ENCODE measurements around the gene ANTKMT. TPM values are rescaled to one million over a fixed set of nuclear protein-coding genes. Genes with fewer than 3 reads are reported as not detected.

The ANTKMT gene
- 30.9 TPM for total RNA-seq
- long read RNA-seq, partial matches to known transcripts = 0 of 3 reads
- long read RNA-seq, other reads (novel, unspliced or antisense) = 0 of 3 reads

- no peak for DNase-seq (ENCODE audit: low spot score)
Observed at GRCh38 chr16:720990-721764, at the start of gene ANTKMT. TSS of gene ANTKMT (plus strand) at chr16:721146. CDS start at chr16:721275, 129 bp downstream.

DNA sequence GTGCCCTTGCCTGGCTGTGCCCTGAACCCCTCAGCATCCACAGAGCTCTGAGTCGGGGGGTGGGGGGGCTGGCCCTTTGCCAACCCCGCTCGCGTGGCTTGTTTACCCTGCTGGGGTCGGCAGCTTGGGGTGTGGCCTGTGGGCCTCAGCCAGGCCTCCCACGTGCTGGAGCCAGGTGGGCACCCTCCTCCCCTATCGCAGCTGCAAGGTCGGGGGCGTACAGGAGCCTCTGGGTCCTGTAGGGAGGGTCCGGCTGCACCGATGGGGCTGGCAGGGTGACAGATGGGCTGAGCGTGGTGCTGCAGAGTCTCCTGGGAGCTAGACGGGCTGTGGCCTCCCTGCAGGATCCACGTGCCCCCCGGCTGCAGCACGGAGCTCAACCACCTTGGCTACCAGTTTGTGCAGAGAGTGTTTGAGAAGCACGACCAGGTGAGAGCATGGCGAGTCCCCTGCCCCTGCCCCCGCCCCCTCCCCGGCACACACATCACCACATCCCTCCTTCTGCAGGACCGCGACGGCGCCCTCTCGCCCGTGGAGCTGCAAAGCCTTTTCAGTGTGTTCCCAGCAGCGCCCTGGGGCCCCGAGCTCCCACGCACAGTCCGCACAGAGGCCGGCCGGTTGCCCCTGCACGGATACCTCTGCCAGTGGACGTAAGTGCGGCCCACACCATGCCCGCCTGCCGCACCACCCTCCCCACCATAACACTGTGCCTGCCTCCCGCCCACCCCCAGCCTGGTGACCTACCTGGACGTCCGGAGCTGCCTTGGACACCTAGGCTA lies 49.4 kb upstream of the ANTKMT start:
- DNase-seq (ENCODE audit: low spot score) = no peak

DNA sequence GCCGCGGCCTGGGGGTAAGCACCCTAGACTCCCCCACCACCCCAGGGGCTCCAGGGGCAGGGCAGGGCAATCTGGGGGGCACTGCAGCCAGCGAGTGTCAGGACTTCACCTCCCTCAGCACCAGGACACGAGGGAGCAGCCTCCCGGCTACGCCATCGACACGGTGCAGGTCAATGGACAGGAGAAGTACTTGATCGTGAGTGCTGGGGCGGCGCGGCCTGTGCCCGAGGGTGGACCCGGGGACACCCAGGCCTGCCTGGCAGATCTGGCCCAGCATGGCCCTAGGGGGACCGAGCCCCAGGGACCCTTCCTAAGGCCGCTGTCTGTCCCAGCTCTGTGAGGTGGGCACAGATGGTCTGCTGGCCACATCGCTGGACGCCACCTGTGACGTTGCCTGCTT lies 48.6 kb upstream of the ANTKMT start:
- DNase-seq (ENCODE audit: low spot score) = no peak

DNA sequence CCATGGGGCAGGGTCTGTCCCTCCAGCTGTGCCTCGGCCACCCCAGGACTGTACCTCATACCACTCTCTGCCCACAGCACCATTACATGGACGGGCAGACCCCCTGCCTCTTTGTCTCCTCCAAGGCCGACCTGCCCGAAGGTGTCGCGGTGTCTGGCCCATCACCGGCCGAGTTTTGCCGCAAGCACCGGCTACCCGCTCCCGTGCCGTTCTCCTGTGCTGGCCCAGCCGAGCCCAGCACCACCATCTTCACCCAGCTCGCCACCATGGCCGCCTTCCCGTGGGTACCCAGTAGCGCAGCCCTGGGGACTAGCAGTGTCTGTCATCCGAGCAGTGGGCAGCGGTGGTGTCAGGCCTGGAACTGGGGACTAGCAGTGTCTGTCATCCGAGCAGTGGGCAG lies 48.1 kb upstream of the ANTKMT start:
- no peak for DNase-seq (ENCODE audit: low spot score)

GRCh38 chr16:673399-673991 lies 47.5 kb upstream of the ANTKMT start:
- DNase-seq (ENCODE audit: low spot score) = no peak

GRCh38 chr16:674214-674881 lies 46.6 kb upstream of the ANTKMT start:
- no peak for DNase-seq (ENCODE audit: low spot score)

DNA sequence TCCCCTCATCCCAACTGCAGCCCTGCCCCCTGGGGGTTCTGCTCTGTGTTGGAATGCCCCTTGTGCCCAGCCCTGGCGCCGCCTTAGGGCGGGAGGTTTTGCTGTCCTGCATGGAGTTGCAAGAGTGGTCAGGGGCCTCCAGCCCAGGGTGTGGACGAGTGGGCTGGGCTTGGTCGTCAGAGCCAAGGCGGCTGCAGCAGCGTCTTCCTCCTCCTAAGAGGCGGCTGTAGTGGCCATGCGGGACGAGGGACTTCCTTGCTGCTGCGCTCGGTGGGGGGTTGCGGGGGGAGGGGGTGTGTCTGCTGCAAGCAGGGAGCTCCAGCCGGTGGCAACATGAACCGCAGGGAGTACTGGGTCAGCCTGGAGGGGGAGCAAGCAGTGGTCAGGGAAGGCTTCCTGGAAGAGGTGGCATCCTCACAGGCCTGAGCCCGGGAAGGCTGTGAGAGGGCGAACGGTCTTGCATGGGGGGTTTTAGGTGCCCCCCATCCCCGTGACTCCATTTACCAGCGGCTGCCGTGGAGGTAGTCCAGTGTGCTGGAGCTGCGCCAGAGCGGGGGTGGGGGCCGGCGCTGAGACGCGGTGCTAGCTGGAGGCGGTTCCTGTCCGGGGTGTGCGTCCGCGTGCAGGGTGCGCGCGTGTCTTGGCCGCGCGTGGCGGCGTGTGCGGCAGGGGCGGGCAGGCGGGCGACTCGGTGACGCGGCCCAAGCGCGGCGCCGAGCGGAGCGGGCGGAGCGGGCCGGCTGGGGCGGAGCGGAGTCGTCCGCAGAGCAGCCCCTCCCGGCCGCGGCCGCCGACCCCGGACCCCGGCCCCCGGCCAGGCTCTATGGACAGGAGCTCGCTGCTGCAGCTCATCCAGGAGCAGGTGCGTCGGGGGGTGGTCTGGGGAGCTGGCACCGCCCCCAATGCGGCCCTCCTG lies 45.7 kb upstream of the ANTKMT start, which contains the start of gene RHBDL1:
Gene RHBDL1, plus strand, starts transcription at position 704 of the 916 bp plus-strand sequence. Its CDS starts 120 bp downstream, at position 824.
- no peak for DNase-seq (ENCODE audit: low spot score)

DNA sequence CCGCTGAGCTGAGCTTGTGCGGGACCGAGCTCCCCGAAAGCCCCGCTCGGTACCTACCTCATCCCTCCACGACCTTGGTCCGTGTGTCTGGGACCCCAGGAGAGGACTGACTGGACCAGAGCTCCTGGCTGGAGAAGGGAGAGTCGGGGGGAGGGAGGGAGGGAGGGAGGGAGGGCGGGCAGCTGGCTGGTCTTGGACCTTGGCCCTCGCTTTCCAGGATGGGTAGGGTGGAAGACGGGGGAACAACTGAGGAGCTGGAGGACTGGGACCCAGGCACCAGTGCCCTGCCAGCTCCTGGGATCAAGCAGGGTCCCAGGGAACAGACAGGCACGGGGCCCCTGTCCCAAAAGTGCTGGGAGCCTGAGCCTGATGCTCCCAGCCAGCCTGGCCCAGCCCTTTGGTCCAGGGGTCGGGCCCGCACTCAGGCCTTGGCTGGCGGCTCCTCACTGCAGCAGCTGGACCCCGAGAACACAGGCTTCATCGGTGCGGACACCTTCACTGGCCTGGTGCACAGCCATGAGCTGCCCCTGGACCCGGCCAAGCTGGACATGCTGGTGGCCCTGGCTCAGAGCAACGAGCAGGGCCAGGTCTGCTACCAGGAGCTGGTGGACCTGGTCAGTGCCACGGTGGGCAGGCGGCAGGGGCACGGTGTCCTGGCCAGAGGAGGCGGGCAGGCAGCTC lies 44.9 kb upstream of the ANTKMT start:
- no peak for DNase-seq (ENCODE audit: low spot score)

- DNase-seq (ENCODE audit: low spot score) = no peak
Observed at GRCh38 chr16:676565-676902, 44.4 kb upstream of the ANTKMT start.

DNA sequence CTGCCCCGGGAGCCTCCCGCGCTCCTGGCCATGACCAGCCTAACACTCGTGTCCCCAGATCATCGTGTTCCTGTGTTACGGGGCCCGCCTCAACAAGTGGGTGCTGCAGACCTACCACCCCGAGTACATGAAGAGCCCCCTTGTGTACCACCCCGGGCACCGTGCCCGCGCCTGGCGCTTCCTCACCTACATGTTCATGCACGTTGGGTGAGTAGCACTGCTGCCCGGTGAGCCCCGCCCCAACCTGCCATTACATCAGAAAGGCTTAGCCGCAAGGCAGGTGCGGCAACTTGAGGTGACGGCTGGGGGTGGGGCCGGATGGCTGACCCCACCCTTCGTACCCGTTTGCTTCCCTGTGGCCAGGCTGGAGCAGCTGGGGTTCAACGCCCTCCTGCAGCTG lies 44.0 kb upstream of the ANTKMT start:
- DNase-seq (ENCODE audit: low spot score) = no peak

DNA sequence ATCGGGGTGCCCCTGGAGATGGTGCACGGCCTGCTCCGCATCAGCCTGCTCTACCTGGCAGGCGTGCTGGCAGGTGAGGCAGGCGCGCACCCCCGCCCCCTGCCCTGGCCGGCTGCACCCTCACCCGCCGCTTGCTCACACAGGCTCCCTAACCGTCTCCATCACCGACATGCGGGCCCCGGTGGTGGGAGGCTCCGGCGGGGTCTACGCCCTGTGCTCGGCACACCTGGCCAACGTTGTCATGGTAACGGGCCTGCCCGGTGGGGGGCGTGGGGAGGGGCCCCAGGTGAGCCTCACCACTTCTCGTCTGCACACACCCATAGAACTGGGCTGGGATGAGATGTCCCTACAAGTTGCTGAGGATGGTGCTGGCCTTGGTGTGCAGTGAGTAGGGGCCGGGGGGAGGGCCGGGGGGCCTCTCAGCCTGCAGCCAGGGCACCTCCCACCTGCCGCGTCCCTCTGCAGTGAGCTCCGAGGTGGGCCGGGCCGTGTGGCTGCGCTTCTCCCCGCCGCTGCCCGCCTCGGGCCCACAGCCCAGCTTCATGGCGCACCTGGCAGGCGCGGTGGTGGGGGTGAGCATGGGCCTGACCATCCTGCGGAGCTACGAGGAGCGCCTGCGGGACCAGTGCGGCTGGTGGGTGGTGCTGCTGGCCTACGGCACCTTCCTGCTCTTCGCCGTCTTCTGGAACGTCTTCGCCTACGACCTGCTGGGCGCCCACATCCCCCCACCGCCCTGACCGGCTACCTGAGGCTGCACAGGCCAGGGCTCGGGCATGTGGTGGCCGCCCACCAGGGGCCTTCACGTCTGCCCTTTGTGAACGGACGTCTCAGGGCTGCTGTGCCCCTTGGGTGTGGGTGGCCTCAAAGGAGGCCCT lies 43.4 kb upstream of the ANTKMT start:
- DNase-seq (ENCODE audit: low spot score) = no peak

DNA sequence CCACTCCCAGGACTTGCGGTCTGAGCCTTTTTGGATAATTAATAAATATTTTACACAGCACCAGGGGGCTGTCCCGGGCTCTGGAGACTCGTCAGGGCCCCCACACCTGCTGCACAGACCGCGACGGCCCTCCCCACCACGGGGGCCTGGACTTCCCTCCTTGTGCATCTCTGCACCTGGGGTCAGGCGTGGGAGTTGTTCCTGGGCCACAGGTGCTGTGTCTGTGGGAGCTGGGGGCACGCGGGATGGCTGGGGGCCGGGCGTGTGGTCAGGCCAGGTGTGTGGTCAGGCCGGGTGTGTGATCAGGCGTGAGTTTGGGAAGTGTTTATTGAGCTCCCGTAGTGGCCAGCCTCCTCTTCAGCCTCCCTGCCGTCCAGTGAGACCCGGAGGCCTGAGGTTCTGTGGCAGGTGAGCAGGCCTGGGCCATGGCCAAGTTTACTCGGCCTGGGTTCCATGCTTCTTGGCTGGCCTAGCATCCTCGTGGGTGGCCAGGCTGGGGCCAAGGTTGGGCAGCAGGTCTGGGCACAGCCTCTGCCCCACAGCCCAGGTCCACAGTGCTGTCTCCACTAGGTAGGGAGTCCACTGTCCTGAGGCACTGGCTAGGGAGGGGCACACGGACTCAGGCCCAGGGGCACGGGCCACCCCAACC lies 42.6 kb upstream of the ANTKMT start:
- no peak for DNase-seq (ENCODE audit: low spot score)

- DNase-seq (ENCODE audit: low spot score) = no peak
Observed at GRCh38 chr16:678858-679813, 41.8 kb upstream of the ANTKMT start.

- DNase-seq (ENCODE audit: low spot score) = peak; percentile 95
Observed at GRCh38 chr16:679814-680624, 40.9 kb upstream of the ANTKMT start, which contains the start of gene STUB1. TSS of gene STUB1 (plus strand) at chr16:680410. CDS start at chr16:680526, 116 bp downstream.

GRCh38 chr16:680625-680945 lies 40.4 kb upstream of the ANTKMT start:
- no peak for DNase-seq (ENCODE audit: low spot score)

Data from mesenteric fat pad (tissue), 1 donor.